Measurements from ENCODE around the gene GNG13. TPM values are rescaled to one million over a fixed set of nuclear protein-coding genes. Genes with fewer than 3 reads are reported as not detected.
A peak's percentile ranks its signal among the peaks of the same experiment; 100 is the strongest.

GNG13 gene
- not detected for total RNA-seq (ENCODE audit: unreplicated experiment)
- long read RNA-seq, result 0 reads

DNA sequence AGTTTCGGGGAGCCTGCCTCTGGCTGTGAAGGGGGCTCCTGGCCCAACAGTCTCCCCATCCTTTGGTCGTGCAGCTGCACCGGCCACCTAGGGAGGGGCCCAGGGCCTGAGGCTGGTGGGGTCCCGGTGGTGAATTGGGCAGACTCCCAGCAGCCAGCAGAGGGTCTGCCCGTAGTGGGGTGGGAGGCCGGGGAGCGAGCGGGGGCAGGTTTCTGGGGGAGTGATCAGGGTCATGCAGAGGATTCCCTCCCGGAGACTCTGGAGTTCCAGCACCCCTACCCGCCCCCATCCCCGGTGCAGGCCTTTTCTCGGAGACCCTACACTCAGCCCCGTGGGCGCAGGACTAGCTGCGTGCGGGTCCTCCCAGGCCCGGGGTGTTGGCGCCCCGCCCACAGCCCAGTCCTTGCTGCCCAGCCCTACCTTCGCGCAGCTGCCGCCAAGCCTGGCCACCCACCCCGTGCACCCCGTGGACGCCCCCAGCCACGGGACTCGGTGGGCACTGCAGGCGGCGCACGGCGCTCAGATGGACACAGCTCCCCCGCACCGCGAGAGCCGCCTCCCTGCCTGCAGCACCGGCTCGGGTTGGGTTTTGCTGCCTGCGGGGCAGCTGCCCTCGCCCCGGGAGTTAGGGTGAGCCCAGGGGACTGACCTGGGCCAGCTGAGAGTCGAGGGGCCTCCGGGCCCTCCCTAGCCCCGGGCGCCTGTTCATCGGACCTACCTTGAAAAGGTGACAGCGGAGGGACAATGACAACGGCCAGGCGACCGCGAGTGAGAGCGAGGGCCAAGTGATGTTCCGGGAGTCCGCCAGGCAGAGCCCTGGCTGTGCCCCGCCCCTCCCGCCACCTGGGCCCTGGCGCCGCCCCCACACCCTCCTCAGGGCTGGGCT, at the start of gene GNG13:
TSS of gene GNG13 (minus strand) at position 787 of the 886 bp plus-strand sequence. CDS start 1,657 bp downstream, outside the sequence.
- Mint-ChIP-seq H3K4me1 (ENCODE audit: low read depth, unreplicated experiment) (no peaks in the 10 kb centered on the region), H3K27ac (ENCODE audit: unreplicated experiment) (no peak within 1 kb of the TSS), H3K4me3 (ENCODE audit: unreplicated experiment) (no peak within 1 kb of the TSS), H3K36me3 (ENCODE audit: unreplicated experiment) (no peaks in the 10 kb centered on the region), H3K9me3 (ENCODE audit: unreplicated experiment) (no peaks in the 10 kb centered on the region), H3K27me3 (ENCODE audit: unreplicated experiment) (peaks cover 3% of the 10 kb centered on the region)
- DNase-seq, result peak; percentile 46
- no peak for TF ChIP-seq CTCF (IDR thresholded peaks at IDR 0.05; ENCODE audit: partially characterized antibody, unreplicated experiment)

DNA sequence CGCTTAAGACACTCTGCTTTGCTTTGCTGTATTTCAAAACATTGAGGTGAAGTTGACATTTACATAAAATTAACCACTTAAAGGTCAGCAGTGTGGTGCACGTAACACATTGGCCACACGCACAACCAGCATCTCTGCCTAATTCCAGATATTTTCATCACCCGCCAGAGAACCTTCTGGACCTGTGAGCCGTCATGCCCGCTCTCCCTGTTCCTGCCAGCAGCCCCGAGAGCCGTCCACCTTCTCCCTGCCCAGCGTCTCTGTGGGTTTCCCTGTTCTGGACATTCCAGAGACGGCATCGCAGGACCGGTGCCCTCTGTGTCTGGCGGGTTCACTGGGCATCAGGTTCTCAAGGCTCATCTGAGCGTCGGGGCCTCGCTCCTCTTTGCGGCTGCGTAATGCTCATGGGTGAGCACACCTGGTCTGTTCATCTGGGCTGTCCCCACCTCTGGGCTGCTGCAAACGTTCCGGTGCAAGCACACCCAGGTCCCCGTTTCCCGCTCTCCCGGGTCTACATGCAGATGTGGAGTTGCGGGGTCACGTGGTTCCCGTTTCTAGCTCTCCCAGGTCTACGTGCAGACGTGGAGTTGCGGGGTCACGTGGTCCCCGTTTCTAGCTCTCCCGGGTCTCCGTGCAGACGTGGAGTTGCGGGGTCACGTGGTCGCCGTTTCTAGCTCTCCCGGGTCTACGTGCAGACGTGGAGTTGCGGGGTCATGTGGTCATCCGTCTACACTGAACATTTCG, 48.1 kb upstream of the GNG13 start:
- Mint-ChIP-seq H3K36me3 (ENCODE audit: unreplicated experiment) (peaks cover 24% of the 10 kb centered on the region), H3K27me3 (ENCODE audit: unreplicated experiment) (peaks cover 33% of the 10 kb centered on the region), H3K4me1 (ENCODE audit: low read depth, unreplicated experiment) (no peaks in the 10 kb centered on the region), H3K4me3 (ENCODE audit: unreplicated experiment) (no peak overlapping the region), H3K9me3 (ENCODE audit: unreplicated experiment) (peaks cover 23% of the 10 kb centered on the region), H3K27ac (ENCODE audit: unreplicated experiment) (no peak overlapping the region)
- no peak for DNase-seq
- no peak for TF ChIP-seq CTCF (IDR thresholded peaks at IDR 0.05; ENCODE audit: partially characterized antibody, unreplicated experiment)

- peaks cover 24% of the 10 kb centered on the region for H3K36me3 Mint-ChIP-seq (ENCODE audit: unreplicated experiment)
- no peak for TF ChIP-seq CTCF (IDR thresholded peaks at IDR 0.05; ENCODE audit: partially characterized antibody, unreplicated experiment)
- no peak overlapping the region for H3K27ac Mint-ChIP-seq (ENCODE audit: unreplicated experiment)
- peaks cover 25% of the 10 kb centered on the region for H3K9me3 Mint-ChIP-seq (ENCODE audit: unreplicated experiment)
- DNase-seq, result no peak
- H3K4me1 Mint-ChIP-seq (ENCODE audit: low read depth, unreplicated experiment), result peaks cover under 1% of the 10 kb centered on the region
- H3K27me3 Mint-ChIP-seq (ENCODE audit: unreplicated experiment), result peaks cover 28% of the 10 kb centered on the region
- H3K4me3 Mint-ChIP-seq (ENCODE audit: unreplicated experiment), result no peak overlapping the region
Measured at GRCh38 chr16:847681-848445, 47.3 kb upstream of the GNG13 start.

- no peak for TF ChIP-seq CTCF (IDR thresholded peaks at IDR 0.05; ENCODE audit: partially characterized antibody, unreplicated experiment)
- H3K9me3 Mint-ChIP-seq (ENCODE audit: unreplicated experiment), result peaks cover 27% of the 10 kb centered on the region
- peaks cover 27% of the 10 kb centered on the region for H3K27me3 Mint-ChIP-seq (ENCODE audit: unreplicated experiment)
- no peak overlapping the region for H3K4me3 Mint-ChIP-seq (ENCODE audit: unreplicated experiment)
- no peak for DNase-seq
- peaks cover 24% of the 10 kb centered on the region for H3K36me3 Mint-ChIP-seq (ENCODE audit: unreplicated experiment)
- no peak overlapping the region for H3K27ac Mint-ChIP-seq (ENCODE audit: unreplicated experiment)
- H3K4me1 Mint-ChIP-seq (ENCODE audit: low read depth, unreplicated experiment), result peaks cover 1% of the 10 kb centered on the region
Measured at GRCh38 chr16:847151-847550, 46.6 kb upstream of the GNG13 start.

Measured in glutamatergic neuron (in vitro differentiated cells).